Measurements from ENCODE around the gene CCSER2.

DNA sequence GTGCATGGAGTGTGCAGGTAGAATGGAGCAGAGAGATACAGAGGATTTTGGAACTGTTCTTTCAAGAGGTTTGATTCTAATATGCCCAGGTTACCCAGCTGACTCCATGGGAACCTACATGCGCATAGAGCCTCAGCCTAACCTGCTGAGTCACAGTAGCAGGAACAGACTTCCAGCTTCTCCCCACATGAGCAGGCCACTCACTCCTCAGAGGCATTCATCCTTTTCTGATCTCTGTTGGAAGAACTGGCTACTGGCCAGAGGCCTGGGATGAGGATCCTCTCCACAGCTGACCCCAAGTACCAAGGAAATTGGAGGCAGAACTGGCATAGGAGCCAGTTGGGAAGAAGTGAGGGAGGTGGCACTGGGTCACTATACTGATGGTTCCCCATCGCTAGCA lies 17.9 kb upstream of the CCSER2 start:
- TF ChIP-seq BACH2 (CRISPR knock-in tag; IDR thresholded peaks at IDR 0.05; ENCODE audit: borderline replicate concordance) (no peak), PPARA (CRISPR knock-in tag; IDR thresholded peaks at IDR 0.05; ENCODE audit: borderline replicate concordance) (no peak), ESRRG (CRISPR knock-in tag; IDR thresholded peaks at IDR 0.05) (no peak), ZNF70 (CRISPR knock-in tag; IDR thresholded peaks at IDR 0.05) (no peak), RARB (CRISPR knock-in tag; IDR thresholded peaks at IDR 0.05) (no peak), CSDC2 (CRISPR knock-in tag; IDR thresholded peaks at IDR 0.05) (no peak), ZFP3 (CRISPR knock-in tag; IDR thresholded peaks at IDR 0.05) (no peak), ZC3H10 (CRISPR knock-in tag; IDR thresholded peaks at IDR 0.05) (no peak)
- TF ChIP-seq, protein P1, sequence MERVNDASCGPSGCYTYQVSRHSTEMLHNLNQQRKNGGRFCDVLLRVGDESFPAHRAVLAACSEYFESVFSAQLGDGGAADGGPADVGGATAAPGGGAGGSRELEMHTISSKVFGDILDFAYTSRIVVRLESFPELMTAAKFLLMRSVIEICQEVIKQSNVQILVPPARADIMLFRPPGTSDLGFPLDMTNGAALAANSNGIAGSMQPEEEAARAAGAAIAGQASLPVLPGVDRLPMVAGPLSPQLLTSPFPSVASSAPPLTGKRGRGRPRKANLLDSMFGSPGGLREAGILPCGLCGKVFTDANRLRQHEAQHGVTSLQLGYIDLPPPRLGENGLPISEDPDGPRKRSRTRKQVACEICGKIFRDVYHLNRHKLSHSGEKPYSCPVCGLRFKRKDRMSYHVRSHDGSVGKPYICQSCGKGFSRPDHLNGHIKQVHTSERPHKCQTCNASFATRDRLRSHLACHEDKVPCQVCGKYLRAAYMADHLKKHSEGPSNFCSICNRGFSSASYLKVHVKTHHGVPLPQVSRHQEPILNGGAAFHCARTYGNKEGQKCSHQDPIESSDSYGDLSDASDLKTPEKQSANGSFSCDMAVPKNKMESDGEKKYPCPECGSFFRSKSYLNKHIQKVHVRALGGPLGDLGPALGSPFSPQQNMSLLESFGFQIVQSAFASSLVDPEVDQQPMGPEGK (CRISPR knock-in tag; IDR thresholded peaks at IDR 0.05; ENCODE audit: borderline replicate concordance), result no peak
- TF ChIP-seq, protein P2, sequence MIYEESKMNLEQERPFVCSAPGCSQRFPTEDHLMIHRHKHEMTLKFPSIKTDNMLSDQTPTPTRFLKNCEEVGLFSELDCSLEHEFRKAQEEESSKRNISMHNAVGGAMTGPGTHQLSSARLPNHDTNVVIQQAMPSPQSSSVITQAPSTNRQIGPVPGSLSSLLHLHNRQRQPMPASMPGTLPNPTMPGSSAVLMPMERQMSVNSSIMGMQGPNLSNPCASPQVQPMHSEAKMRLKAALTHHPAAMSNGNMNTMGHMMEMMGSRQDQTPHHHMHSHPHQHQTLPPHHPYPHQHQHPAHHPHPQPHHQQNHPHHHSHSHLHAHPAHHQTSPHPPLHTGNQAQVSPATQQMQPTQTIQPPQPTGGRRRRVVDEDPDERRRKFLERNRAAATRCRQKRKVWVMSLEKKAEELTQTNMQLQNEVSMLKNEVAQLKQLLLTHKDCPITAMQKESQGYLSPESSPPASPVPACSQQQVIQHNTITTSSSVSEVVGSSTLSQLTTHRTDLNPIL (CRISPR knock-in tag; IDR thresholded peaks at IDR 0.05; ENCODE audit: low read depth), result no peak
- TF ChIP-seq, protein P3, sequence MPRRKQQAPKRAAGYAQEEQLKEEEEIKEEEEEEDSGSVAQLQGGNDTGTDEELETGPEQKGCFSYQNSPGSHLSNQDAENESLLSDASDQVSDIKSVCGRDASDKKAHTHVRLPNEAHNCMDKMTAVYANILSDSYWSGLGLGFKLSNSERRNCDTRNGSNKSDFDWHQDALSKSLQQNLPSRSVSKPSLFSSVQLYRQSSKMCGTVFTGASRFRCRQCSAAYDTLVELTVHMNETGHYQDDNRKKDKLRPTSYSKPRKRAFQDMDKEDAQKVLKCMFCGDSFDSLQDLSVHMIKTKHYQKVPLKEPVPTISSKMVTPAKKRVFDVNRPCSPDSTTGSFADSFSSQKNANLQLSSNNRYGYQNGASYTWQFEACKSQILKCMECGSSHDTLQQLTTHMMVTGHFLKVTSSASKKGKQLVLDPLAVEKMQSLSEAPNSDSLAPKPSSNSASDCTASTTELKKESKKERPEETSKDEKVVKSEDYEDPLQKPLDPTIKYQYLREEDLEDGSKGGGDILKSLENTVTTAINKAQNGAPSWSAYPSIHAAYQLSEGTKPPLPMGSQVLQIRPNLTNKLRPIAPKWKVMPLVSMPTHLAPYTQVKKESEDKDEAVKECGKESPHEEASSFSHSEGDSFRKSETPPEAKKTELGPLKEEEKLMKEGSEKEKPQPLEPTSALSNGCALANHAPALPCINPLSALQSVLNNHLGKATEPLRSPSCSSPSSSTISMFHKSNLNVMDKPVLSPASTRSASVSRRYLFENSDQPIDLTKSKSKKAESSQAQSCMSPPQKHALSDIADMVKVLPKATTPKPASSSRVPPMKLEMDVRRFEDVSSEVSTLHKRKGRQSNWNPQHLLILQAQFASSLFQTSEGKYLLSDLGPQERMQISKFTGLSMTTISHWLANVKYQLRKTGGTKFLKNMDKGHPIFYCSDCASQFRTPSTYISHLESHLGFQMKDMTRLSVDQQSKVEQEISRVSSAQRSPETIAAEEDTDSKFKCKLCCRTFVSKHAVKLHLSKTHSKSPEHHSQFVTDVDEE (CRISPR knock-in tag; IDR thresholded peaks at IDR 0.05), result no peak
- TF ChIP-seq, protein P4, sequence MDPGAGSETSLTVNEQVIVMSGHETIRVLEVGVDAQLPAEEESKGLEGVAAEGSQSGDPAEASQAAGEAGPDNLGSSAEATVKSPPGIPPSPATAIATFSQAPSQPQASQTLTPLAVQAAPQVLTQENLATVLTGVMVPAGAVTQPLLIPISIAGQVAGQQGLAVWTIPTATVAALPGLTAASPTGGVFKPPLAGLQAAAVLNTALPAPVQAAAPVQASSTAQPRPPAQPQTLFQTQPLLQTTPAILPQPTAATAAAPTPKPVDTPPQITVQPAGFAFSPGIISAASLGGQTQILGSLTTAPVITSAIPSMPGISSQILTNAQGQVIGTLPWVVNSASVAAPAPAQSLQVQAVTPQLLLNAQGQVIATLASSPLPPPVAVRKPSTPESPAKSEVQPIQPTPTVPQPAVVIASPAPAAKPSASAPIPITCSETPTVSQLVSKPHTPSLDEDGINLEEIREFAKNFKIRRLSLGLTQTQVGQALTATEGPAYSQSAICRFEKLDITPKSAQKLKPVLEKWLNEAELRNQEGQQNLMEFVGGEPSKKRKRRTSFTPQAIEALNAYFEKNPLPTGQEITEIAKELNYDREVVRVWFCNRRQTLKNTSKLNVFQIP (CRISPR knock-in tag; IDR thresholded peaks at IDR 0.05; ENCODE audit: borderline replicate concordance, low read depth), result no peak

Measured in SK-N-SH treated with all-trans-retinoic acid at 6 μM for 48 hours (cell line).